ENCODE data around the gene MED13L. TPM values are rescaled to one million over a fixed set of nuclear protein-coding genes. Genes with fewer than 3 reads are reported as not detected.

The MED13L gene
- total and polyA plus RNA-seq, 12 donors: 9.4 to 76.5 (median 64.2) TPM

GRCh38 chr12:116057356-116057755 lies 220.1 kb downstream of the MED13L start:
- TF ChIP-seq, protein P1, sequence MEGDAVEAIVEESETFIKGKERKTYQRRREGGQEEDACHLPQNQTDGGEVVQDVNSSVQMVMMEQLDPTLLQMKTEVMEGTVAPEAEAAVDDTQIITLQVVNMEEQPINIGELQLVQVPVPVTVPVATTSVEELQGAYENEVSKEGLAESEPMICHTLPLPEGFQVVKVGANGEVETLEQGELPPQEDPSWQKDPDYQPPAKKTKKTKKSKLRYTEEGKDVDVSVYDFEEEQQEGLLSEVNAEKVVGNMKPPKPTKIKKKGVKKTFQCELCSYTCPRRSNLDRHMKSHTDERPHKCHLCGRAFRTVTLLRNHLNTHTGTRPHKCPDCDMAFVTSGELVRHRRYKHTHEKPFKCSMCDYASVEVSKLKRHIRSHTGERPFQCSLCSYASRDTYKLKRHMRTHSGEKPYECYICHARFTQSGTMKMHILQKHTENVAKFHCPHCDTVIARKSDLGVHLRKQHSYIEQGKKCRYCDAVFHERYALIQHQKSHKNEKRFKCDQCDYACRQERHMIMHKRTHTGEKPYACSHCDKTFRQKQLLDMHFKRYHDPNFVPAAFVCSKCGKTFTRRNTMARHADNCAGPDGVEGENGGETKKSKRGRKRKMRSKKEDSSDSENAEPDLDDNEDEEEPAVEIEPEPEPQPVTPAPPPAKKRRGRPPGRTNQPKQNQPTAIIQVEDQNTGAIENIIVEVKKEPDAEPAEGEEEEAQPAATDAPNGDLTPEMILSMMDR (IDR thresholded peaks at IDR 0.05): no peak
- Histone ChIP-seq H3K27me3 (no peaks in the 10 kb centered on the region), H3K27ac (no peak overlapping the region), H3K36me3 (no peaks in the 10 kb centered on the region), H3K9me3 (no peaks in the 10 kb centered on the region), H3K4me3 (no peak overlapping the region), H3K4me1 (peaks cover 3 to 56% (median 39%) of the 10 kb centered on the region in 9 donors)
- intact Hi-C loops (cut with DNase I): no loop called here
- ATAC-seq (no peak), DNase-seq (no peak)
- WGBS, 2 donors: 91 to 93% methylated on average over 3 of the region's 3 CpGs

GRCh38 chr12:116055895-116056607 lies 221.4 kb downstream of the MED13L start:
- no peaks in the 10 kb centered on the region for H3K36me3 ChIP-seq
- TF ChIP-seq, protein P1 (IDR thresholded peaks at IDR 0.05): no peak
- no peaks in the 10 kb centered on the region for H3K9me3 ChIP-seq
- H3K4me1 ChIP-seq: peaks cover 3 to 67% (median 45%) of the 10 kb centered on the region in 9 donors
- ATAC-seq: no peak
- 89 to 91% methylated on average over 3 of the region's 3 CpGs for WGBS, 2 donors
- no peak overlapping the region for H3K27ac ChIP-seq
- no peak for DNase-seq
- no peak overlapping the region for H3K4me3 ChIP-seq
- no peaks in the 10 kb centered on the region for H3K27me3 ChIP-seq
- intact Hi-C loops (cut with DNase I): no loop called here

DNA sequence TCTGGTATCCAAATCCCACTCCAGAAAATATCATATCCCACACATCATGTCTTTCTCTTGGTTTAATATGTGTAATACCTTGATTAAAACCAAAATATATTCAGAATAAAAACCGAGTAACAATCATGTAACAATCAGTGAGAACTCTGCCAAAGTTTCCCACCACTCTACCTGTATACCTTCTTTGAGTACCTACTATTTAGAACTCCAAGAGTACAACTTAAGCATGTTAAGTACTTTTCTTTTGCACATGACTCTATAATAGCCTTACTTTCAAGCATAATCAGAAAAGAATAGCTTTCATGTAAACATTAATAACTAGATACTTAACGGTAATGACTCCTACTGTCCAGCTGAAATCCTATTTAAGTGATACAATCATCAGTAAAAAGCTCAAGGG lies 223.2 kb downstream of the MED13L start:
- 69 to 74% methylated on average over 2 of the region's 2 CpGs for WGBS, 2 donors
- ATAC-seq (no peak), DNase-seq (no peak)
- intact Hi-C loops (cut with DNase I): no loop called here
- no peaks in the 10 kb centered on the region for H3K36me3 ChIP-seq
- TF ChIP-seq, protein P1 (IDR thresholded peaks at IDR 0.05): no peak
- H3K9me3 ChIP-seq: no peaks in the 10 kb centered on the region
- H3K27me3 ChIP-seq: no peaks in the 10 kb centered on the region
- peaks cover 6 to 77% (median 54%) of the 10 kb centered on the region in 9 donors for H3K4me1 ChIP-seq
- H3K27ac ChIP-seq: peak overlapping the region in 1 of 10 donors; percentile 14
- no peak overlapping the region for H3K4me3 ChIP-seq

DNA sequence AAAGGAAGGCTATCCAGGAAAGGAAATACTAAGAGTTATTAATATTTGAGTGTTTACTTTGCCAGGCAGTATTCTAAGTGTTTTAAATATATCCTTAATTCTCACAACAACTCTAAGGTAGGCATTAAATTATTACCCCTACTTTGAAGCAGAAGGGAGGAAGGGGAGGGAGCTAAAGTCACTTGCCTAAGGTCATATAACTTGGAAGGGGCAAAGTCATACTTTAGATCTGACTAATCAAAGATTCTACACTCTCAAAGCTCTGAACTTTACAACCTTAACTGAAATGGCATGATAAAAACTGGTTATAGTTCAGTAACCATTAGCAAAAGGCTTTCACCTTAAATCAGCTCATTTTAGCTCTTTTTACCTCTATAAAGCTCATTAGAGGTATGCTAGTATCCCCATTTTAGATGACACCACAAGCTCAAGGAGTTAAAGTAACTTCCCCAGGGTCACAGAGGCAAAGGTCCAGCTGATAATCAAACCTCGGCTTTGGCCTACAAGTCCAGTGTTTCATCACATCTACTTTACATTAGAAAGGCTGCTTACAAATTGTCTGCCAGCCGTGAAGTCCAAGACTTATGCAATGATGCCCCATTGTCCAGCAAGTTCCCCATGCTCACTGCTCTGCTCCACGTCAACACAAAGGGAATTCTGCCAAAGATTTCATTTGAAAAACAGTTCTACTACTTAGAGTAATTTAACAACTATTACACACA lies 223.9 kb downstream of the MED13L start:
- intact Hi-C loops (cut with DNase I): no loop called here
- DNase-seq (peak in 1 of 2 donors; percentile 24), ATAC-seq (peak in 7 of 8 donors; percentile 43 to 84 (median 73))
- 5 to 9% methylated on average over 3 of the region's 3 CpGs for WGBS, 2 donors
- Histone ChIP-seq H3K9me3 (no peaks in the 10 kb centered on the region), H3K4me3 (no peak overlapping the region), H3K27ac (peak overlapping the region in 4 of 10 donors; percentile 4 to 32 (median 24)), H3K27me3 (no peaks in the 10 kb centered on the region), H3K36me3 (no peaks in the 10 kb centered on the region), H3K4me1 (peaks cover 6 to 77% (median 60%) of the 10 kb centered on the region in 9 donors)
- TF ChIP-seq, protein P1 (IDR thresholded peaks at IDR 0.05): no peak

Measured in heart right ventricle (tissue), 16 donors.